NCI-H1694 treated with DMSO at 0.1 percent for 48 hours (cell line): ENCODE data around the gene KRTAP19-8.

Experiments used
- DNase-seq: peaks from one replicate; lab custom pipeline; 2025; lab: John Stamatoyannopoulos, UW

Gene KRTAP19-8

DNA sequence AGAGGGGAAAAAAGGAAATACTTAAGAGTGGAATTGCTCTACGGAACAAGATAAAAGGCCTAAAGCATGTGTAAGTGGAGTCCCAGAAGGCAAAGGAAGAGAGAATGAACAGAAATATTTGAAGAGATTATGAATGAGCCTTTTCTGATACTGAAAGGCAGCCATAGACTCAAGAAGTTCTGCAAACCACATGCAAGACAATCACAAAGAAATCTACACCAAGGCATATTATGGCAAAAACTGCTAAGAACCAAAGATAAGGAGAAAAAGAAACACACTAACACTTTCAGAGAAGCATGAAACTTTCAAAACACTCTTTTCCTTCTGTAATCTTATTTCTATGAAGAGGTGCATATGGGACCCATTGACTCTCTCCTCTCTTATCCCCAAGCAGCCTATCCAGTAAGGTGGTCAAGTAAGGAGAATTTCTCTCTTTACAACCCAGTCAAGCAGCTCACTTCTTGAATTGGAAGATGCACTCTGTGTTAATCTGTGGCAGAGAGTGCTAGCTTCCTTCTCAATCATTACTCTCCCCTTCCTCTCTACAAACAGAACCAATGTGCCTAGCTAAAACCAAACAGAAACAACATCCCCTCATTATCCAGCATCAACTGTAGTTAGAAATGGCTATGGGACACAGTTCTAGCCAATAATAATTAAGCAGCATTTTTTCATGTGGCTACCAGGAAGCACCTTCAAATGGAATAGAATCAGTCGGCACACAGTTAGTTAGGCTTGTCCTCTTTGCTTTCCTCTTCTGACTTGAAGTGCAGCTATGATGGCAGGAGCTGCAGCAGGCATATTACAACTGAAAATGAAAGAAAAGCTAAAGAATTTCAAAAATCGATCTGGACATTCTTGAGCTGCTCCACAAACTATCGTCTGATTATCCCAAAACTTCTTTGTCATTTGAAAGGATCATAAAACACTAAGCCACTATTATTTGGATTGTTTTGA lies 25.9 kb downstream of the KRTAP19-8 start:
- no peak for DNase-seq

DNA sequence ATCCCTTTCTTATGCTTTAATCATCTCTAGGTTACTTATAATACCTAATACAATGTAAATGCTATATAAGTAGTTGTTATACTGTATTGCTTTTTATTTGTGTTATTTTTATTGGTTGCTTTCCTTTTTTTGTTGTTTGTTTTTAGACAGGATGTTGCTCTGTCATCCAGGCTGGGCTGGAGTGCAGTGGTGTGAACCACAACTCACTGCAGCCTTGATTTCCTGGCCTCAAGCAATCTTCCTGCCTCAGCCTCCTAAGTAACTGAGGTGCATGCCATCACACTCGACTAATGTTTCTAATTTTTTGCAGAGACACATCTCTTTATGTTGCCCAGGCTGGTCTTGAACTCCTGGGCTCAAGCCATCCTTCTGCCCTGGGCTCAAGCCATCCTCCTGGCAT lies 26.9 kb downstream of the KRTAP19-8 start:
- no peak for DNase-seq

DNA sequence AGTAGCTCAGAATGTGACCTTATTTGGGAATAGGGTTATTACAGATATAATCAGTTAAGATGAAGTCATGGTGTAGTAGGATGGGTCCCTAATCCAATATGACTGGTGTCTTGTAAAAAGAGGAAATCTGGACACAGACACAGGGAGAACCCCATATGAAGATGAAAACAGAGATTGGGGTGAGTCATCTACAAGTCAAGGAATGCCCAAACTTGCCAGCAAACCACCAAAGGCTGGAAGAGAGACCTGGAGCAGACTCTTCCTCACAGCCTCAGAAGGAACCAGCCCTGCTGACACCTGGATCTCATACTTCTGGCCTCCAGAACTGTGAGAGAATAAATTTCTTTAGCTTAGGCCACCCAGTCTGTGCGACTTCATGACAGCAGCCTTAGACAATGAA lies 29.9 kb downstream of the KRTAP19-8 start:
- no peak for DNase-seq

DNA sequence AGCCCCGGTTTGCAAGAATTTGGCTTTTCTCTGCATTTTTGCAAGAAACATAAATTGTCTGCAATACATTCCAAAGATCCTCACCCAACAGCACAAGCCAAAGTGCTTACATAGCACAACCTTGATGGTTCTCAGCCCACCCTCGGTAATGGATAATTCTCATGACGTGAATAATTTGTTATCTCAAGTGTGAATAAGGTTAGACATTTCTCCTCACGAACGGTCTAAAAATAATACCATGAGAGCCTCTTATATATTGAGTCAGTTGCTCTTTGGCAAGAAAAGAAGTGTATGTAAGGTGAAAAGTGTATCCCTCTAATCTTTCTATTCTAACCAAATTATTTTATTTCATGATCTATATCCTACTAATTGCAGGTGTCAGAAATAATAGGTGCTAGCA lies 33.3 kb downstream of the KRTAP19-8 start:
- no peak for DNase-seq

DNA sequence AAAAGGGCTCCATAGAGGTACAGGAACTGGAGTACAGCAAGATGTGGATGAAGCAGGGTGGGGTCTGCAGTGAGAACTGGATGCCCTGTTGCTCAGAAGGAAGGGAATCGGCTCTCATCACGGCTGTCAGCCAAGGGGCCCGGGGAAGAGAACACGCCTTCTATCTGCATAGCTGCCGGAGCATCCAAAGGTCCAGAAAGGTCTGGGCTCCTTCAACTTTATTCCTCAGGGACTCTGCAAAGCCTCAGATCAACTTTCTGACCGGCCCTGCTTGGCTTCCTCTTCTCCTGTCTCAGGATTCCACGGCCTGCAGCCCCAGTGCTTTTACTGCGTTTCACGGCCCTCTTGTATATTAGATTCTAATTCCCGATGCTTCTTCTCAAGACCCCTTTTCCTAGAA lies 34.8 kb downstream of the KRTAP19-8 start:
- no peak for DNase-seq

DNA sequence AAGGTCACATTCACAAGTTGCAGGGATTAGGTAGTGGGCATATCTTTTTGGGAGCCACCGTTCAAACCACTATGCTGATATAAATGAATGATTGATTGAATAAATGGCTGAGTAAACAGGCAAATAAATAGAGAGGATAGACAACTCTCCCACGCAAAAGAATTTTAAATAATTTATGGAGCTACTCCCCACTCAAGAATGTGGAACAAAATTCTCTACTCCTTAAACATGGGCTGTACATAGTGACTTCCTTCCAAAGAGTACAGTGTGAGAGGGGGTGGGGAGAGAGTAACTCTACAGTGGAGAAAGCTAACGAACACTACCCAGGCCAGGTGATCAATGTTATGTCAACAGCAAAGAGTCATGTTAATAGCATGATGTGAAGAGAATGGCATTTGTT lies 40.7 kb downstream of the KRTAP19-8 start:
- DNase-seq: no peak

DNA sequence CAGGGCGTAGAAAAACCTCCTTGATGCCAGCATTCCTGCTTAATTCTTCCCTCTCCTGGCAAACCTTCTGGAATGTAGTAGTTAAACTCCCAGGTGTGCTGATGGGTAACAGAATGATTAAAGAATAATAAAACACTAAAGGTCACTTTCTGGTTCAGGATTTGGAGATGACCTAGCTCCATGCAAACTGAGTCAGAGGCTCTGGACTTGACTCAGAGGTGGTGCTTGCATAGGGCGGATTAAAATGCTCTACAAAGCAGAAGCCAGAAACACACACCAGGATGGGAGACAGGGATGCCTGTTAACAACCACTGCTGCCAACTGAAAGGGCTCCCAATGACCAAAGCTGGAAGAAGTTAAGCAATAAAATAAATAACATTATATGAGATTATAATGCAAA lies 41.5 kb downstream of the KRTAP19-8 start:
- no peak for DNase-seq

DNA sequence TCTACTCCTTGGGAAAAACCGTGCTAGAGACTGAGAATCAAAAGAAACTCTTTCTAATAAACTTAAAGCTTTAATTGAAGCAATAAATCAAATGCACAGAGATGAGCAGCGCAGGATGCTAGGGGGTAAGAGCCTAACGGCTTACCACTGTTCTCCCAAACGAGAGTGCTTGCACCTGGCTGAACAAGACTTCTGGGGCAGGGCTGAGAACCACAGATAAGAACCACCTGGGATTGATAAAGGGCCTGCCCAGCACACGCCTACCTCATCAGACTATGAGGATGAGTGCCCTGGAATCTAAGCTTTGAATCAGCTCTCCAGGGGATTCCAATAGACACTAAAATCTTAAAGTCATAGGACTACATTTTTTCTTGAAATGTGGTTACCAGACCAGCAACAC lies 43.3 kb downstream of the KRTAP19-8 start:
- DNase-seq: no peak

DNA sequence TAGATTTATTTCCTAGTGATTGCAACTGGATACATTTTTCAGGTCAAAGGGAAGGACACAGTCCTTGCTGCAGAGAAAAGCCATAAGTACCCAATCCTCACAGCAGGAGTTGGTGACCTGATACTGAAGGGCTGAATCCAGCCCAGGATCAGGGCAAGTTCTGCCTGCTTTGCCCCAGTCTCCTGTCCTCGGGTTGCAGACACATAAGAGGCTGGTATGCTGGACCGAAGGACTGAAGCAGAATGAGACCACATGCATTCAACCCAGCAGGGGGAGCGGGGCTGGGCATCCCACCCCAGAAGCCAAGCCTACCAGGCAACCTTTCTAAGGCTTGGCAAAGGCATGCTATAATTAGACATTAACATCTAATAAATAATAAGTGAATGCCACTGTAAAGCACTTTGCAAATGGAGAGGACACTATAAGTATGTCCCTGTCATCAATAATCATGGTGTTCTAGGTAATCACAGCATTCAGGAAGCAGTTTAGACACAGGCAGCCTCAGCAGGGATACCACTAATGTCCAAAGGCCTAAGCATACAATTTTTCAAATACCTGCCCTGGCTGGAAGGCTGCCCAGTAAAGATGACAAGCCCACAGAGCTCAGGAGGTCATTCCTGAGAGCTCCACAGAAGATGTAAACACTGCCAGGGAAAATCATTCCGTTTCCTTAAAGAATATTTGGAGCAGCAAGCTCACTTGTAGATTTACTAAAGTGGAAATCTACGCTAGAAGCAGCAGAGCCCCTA lies 47.6 kb downstream of the KRTAP19-8 start:
- no peak for DNase-seq

DNA sequence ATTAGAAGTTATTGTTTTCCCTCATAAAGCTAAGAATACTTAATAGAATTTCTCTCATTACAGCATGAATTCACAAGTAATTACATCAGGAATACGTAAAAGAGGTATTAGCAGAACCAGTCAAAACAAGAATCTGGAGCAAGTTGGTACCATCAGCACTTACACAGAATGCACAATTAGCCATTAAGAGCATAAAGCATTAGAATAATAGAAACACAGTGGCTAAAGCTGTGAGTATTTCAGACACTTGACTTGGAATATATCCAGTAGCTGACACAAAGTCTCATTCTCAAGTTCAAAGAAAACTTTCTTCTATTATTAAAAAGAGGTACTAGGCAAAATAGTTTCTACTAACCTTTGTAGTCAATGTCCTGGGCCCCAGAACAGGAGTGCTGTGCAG lies 49.6 kb downstream of the KRTAP19-8 start:
- no peak for DNase-seq
